NCI-H2081 treated with DMSO at 0.1 percent for 48 hours (cell line): ENCODE results near the gene RAB6D.
"Not testable (repeated sequence)": the region's sequence is repeated elsewhere in the genome, so short reads cannot be mapped to it uniquely, and the experiment has no call there.

Experiments used
- DNase-seq: peaks from one replicate; lab custom pipeline; 2025; lab: John Stamatoyannopoulos, UW

RAB6D gene

DNA sequence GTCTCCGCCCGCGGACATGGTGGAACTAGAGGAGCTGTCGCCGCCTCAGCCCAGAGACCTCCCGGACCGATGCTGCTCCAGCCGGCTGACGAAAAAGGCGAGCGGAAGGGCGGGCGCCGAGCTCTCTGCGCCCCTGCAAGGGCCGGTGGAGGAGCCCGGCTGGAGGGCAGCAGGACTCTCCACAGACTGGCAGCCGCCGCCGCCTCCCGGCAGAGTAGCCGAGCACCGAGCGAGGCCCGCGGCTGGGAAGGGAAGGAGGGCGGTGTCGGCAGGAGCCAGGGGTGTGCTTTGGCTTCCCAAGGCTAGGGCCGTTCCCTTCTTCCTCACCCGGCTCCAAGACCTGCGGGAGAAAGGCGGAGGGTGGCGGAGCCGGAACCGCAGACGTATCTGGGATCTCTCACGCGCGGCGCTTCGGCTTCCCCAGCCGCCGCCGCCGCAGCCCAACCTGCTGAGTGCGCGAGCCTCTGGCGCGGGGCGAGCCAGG is at the start of gene RAB6D:
RAB6D (minus strand) TSS at position 466 of the 484 bp plus-strand sequence; CDS start at position 18, 448 bp downstream.
- not testable (repeated sequence) for DNase-seq

DNA sequence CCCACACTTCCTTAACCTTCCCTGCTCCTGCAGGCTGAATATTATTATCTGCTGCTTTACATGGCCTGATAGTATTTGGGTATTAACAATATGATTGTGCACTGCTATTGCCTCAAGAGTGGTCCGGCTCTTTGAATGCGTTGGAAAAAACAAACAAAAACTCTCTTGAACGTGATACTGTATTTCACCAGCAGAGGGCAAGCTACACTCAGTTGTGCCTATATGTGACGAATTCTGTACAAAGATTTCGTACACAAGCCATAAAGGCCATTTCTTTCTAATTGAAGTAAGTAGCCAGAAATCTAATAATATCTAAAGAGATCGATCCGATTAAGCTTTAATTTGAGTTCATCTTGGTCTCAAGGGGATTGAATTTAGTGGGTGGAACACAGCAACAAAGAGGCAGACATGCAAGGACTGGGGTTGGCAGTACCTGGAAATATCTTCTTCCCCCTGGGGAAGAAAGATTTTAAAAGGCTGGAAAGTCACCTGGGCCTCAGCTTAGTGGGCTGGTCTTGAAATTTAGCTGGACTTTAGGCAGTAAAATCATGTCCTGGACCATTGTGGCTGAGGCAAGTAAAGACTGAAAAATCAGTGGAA is 49.3 kb upstream of the RAB6D start:
- peak; percentile 13 for DNase-seq

DNA sequence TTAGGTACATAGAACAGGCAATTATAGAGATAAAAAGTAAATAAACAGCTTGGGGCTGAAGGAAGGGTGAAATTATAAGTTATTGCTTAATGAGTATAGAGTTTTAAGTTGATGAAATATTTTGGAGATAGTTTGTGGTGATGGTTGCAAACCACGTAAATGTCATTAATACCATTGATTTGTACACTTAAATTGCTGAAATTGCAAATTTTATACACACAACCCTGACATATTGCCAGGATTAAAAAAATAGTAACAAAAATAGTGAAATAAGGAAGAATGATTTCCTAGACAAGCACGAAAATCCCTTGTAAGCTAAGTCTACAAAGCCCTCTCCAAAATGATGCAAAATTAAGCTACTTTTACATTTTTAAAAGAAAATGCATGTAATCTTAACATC is 46.2 kb upstream of the RAB6D start:
- DNase-seq: no peak

- no peak for DNase-seq
These were observed 44.8 kb upstream of the RAB6D start for GRCh38 chr2:131408778-131409177.

- DNase-seq: no peak
These were observed 44.2 kb upstream of the RAB6D start for GRCh38 chr2:131408207-131408606.

GRCh38 chr2:131404753-131405152 is 40.8 kb upstream of the RAB6D start:
- DNase-seq: no peak

DNA sequence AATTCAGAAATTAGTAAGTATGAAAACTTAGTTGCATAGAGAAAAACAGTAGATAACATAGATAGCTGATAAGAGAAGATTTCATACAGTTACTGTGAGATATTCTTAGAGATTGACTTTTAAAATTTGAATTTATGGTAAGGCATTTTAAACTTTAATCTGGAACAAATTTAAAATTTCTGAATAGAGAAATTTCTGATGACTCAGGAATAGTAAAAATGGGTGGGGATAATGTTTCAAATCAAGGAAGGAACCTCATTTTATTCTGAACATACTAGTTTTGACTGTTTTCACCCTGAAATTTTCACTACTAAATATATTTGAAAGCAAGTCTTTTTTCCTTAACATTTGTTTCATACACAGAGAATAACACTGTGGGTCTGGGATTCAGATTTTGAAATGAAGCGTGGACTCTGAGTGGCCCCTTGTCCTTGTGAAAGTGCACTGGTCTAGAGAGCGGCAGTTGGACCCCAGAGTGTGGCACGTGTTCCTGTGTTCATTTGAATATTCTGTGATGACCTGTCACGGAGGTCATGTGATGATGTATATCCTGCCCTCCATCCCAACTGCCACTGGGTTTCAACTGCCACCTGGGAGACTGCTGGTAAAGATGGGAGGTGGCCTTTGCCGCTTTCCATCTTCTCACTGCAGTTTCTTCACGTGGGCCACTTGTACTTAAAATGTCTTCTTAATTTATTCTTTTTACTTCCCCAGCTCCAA is 38.5 kb upstream of the RAB6D start:
- DNase-seq: no peak

GRCh38 chr2:131400849-131401248 is 36.9 kb upstream of the RAB6D start:
- no peak for DNase-seq

- not testable (repeated sequence) for DNase-seq
These were observed 36.5 kb upstream of the RAB6D start for GRCh38 chr2:131400441-131400840.

- DNase-seq: not testable (repeated sequence)
These were observed 32.2 kb upstream of the RAB6D start for GRCh38 chr2:131396209-131396608.

- DNase-seq: not testable (repeated sequence)
These were observed 31.2 kb upstream of the RAB6D start for GRCh38 chr2:131395024-131395645.

GRCh38 chr2:131394147-131394931 is 30.4 kb upstream of the RAB6D start:
- no peak for DNase-seq

DNA sequence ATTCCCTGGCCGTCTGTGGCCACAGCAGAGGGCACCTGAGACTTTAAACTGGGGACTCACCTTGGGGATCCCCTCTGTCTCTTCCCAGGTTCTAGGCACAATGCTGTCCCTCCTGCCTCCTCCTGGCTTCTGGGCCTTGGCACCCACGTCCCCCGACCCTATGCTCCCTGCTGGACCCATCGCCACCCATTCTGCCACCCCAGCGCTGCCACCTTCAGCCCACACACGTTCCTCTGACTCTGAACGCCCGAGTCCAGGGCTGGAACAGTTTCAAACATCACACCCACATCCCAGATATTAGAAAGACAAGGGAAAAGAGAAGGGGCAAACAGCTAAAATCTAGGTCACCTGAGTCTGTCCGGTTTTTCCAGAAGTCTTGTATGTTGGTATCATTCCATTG is 28.0 kb upstream of the RAB6D start:
- not testable (repeated sequence) for DNase-seq

DNA sequence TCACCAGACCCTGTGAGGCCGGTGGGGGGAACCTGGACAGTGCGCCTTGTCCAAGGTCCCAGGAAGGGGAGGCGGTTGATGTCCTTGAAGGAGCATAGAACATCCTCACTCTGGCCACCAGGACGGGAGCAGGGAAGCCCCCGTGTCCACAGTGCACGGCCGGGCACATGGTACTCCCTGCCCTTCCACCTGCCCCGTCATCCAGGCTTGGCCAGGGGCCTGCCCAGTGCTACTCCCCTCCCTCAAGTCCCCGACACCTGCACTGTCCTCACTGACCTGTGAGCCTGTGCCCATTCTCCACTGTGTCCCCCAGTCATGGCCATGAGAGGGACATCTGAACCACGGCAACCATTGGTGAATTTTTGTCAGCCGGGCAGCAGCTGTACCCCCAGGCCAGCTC is 27.5 kb upstream of the RAB6D start:
- not testable (repeated sequence) for DNase-seq

DNA sequence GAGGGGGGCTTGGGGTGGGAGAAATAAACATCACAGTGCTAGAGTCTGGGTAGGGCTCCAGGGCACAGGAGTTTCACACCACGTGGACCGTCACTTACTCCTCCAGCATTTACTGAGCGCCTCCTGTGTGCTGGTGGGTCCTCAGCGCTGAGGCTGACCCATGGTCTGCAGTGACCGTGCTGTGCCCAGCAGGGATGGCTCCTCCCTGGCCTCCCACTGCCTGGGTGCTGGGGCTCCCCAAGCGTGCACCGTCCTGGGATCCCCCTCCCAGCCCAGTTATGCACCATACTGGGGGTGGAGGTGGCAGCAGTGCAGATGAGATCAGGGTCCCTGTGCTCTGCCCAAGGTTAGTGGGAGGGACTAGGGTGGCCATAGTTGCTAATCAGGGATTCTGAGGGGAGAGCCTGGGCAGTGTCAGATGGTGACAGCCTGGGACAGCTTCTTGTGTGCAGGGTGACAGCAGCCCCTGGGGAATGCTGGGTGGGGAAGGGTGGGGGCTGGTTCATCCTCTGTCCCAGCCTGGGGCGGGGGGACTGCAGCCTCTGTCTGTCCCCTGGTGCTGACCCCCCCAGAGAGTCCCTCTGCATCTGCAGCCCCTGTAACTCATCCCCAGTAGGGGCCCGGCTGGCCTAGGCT is 26.6 kb upstream of the RAB6D start:
- DNase-seq: not testable (repeated sequence)

GRCh38 chr2:131389657-131390056 is 25.7 kb upstream of the RAB6D start:
- DNase-seq: no peak

- DNase-seq: not testable (repeated sequence)
These were observed 24.9 kb upstream of the RAB6D start for GRCh38 chr2:131388834-131389233.

DNA sequence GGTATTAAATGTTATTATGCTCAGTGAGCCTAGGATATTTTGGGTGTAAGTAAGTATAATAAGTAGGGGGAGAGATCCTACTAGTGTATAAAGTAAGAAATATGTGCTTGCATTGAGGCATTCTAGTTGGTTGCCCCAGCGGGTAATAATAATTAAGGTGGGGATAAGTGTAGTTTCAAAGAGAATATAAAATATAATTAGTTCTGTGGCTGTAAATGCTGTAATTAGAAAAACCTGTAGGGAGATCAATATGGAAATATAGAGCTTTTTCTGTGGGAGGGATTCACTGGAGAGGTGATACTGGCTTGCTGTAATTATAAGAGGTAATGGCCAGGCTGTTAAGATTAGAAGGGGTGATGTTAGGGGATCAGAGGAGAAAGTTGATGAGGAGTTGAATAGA is 9.1 kb upstream of the RAB6D start:
- DNase-seq: not testable (repeated sequence)

DNA sequence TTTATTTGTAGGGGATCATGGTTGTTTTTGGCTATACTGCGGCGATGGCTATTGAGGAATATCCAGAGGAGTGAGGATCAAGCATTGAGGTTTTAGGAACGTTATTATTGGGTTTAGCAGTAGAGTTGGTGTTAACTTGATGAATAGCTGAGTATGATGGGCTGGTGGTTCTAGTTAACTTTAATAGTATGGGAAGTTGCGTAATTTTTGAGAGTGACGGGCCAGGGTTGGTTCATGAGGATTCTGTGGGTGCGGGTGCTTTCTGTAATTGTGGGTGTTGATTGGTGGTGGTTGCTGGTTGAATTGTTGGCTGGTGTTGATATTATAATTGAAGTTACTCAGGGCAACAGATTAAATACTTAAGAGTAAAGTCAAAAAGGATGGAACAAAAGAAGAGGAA is 6.0 kb upstream of the RAB6D start:
- DNase-seq: no peak

DNA sequence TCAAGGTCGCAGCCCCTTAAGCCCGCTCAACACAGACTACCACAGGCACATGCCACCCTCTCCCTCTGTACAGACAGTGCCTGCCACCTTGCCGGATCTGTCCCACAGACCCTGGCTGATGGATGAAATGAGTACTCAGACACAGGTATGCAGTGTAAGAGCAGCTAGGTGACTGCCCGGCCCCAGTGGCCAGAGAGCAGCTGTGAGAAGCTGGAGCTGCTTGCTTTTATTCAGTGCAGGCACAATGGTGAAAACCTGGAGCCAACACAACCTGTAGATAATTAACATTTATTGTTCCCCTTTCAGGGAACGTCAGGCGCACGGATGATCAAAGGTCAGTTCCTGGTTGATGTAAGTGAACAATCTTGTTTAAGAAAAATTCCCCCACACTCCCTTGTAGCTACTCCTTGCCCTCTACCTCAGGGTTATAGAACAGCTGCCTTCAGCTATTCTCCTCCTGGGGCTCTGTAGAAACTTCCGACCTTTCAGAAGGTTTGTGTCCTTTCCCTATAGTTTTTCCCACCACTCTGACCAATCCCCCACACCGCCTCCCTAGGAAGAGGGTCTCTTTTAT is 4.6 kb upstream of the RAB6D start:
- DNase-seq: not testable (repeated sequence)

GRCh38 chr2:131367352-131367751 is 3.4 kb upstream of the RAB6D start:
- no peak for DNase-seq
